ENCODE measurements around the gene KLRF2. TPM values are rescaled to one million over a fixed set of nuclear protein-coding genes. Genes with fewer than 3 reads are reported as not detected.

The KLRF2 gene
- total and polyA plus RNA-seq, 4 donors: not detected

DNA sequence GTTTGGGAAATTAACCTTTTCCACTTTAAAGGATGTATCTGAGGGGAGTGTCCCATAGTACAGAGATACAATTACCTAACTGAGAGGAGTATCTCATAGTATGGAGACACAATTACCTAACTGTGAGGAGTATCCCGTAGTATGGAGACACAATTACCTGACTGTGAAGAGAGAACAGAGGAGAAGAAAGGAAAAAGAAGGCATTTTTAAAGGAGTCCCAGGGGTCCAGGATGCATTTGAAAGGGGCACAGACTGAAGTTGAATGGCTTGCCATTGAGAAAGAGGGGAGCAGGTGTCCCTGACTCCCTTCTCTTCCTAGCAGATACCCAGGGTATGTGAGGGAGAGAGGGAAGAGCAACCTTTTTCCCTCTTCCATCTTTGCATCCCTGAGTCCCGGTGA, 17.9 kb downstream of the KLRF2 start:
- Histone ChIP-seq H3K27ac (ENCODE audit: low read depth in 1 of 2, low read length in 2 of 2) (no peak overlapping the region), H3K4me3 (ENCODE audit: low read depth in 1 of 3, low read length in 3 of 3) (no peak overlapping the region), H3K4me1 (ENCODE audit: control insufficient read depth in 4 of 4, insufficient read depth in 4 of 4, low read length in 3 of 4) (peaks cover 0 to 15% (median 6%) of the 10 kb centered on the region in 4 donors), H3K27me3 (ENCODE audit: control insufficient read depth in 4 of 4, insufficient read depth in 4 of 4, low read length in 3 of 4) (no peaks in the 10 kb centered on the region), H3K36me3 (ENCODE audit: control insufficient read depth in 4 of 4, insufficient read depth in 3 of 4, low read depth in 1 of 4, low read length in 3 of 4) (no peaks in the 10 kb centered on the region), H3K9ac (ENCODE audit: low read depth in 1 of 2, low read length in 2 of 2) (no peak overlapping the region), H3K9me3 (ENCODE audit: control insufficient read depth in 4 of 4, low read length in 3 of 4) (peaks cover 4 to 12% (median 6%) of the 10 kb centered on the region in 4 donors)
- 97% methylated on average over 2 of the region's 2 CpGs for WGBS
- DNase-seq (ENCODE audit: low spot score): no peak
- TF ChIP-seq SP1 (IDR thresholded peaks at IDR 0.05): no peak
- no peak for TF ChIP-seq YY1 (IDR thresholded peaks at IDR 0.05)
- no peak for TF ChIP-seq GABPA (IDR thresholded peaks at IDR 0.05 in 1 of 2, conservative IDR thresholded peaks at IDR 0.05 in 1 of 2)
- no peak for TF ChIP-seq FOXA1 (IDR thresholded peaks at IDR 0.05)
- no peak for TF ChIP-seq RXRA (IDR thresholded peaks at IDR 0.05)
- TF ChIP-seq HNF4G (IDR thresholded peaks at IDR 0.05): no peak
- TF ChIP-seq MAX (IDR thresholded peaks at IDR 0.05): no peak
- TF ChIP-seq, protein P1, sequence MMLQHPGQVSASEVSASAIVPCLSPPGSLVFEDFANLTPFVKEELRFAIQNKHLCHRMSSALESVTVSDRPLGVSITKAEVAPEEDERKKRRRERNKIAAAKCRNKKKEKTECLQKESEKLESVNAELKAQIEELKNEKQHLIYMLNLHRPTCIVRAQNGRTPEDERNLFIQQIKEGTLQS (IDR thresholded peaks at IDR 0.05): no peak
- no peak for TF ChIP-seq HNF4A (conservative IDR thresholded peaks at IDR 0.05)
- TF ChIP-seq, protein P2, sequence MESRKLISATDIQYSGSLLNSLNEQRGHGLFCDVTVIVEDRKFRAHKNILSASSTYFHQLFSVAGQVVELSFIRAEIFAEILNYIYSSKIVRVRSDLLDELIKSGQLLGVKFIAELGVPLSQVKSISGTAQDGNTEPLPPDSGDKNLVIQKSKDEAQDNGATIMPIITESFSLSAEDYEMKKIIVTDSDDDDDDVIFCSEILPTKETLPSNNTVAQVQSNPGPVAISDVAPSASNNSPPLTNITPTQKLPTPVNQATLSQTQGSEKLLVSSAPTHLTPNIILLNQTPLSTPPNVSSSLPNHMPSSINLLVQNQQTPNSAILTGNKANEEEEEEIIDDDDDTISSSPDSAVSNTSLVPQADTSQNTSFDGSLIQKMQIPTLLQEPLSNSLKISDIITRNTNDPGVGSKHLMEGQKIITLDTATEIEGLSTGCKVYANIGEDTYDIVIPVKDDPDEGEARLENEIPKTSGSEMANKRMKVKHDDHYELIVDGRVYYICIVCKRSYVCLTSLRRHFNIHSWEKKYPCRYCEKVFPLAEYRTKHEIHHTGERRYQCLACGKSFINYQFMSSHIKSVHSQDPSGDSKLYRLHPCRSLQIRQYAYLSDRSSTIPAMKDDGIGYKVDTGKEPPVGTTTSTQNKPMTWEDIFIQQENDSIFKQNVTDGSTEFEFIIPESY (IDR thresholded peaks at IDR 0.05): no peak
- TF ChIP-seq EGR1 (IDR thresholded peaks at IDR 0.05; ENCODE audit: low read depth in 2 of 2): no peak
- no peak for TF ChIP-seq JUND (IDR thresholded peaks at IDR 0.05)
- TF ChIP-seq RAD21 (IDR thresholded peaks at IDR 0.05): no peak
- TF ChIP-seq TAF1 (conservative IDR thresholded peaks at IDR 0.05): no peak
- TF ChIP-seq, protein P3, sequence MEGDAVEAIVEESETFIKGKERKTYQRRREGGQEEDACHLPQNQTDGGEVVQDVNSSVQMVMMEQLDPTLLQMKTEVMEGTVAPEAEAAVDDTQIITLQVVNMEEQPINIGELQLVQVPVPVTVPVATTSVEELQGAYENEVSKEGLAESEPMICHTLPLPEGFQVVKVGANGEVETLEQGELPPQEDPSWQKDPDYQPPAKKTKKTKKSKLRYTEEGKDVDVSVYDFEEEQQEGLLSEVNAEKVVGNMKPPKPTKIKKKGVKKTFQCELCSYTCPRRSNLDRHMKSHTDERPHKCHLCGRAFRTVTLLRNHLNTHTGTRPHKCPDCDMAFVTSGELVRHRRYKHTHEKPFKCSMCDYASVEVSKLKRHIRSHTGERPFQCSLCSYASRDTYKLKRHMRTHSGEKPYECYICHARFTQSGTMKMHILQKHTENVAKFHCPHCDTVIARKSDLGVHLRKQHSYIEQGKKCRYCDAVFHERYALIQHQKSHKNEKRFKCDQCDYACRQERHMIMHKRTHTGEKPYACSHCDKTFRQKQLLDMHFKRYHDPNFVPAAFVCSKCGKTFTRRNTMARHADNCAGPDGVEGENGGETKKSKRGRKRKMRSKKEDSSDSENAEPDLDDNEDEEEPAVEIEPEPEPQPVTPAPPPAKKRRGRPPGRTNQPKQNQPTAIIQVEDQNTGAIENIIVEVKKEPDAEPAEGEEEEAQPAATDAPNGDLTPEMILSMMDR (IDR thresholded peaks at IDR 0.05; ENCODE audit: low read depth, low read length, missing input control): no peak
- TF ChIP-seq FOXA2 (IDR thresholded peaks at IDR 0.05): no peak
- TF ChIP-seq, protein P4, sequence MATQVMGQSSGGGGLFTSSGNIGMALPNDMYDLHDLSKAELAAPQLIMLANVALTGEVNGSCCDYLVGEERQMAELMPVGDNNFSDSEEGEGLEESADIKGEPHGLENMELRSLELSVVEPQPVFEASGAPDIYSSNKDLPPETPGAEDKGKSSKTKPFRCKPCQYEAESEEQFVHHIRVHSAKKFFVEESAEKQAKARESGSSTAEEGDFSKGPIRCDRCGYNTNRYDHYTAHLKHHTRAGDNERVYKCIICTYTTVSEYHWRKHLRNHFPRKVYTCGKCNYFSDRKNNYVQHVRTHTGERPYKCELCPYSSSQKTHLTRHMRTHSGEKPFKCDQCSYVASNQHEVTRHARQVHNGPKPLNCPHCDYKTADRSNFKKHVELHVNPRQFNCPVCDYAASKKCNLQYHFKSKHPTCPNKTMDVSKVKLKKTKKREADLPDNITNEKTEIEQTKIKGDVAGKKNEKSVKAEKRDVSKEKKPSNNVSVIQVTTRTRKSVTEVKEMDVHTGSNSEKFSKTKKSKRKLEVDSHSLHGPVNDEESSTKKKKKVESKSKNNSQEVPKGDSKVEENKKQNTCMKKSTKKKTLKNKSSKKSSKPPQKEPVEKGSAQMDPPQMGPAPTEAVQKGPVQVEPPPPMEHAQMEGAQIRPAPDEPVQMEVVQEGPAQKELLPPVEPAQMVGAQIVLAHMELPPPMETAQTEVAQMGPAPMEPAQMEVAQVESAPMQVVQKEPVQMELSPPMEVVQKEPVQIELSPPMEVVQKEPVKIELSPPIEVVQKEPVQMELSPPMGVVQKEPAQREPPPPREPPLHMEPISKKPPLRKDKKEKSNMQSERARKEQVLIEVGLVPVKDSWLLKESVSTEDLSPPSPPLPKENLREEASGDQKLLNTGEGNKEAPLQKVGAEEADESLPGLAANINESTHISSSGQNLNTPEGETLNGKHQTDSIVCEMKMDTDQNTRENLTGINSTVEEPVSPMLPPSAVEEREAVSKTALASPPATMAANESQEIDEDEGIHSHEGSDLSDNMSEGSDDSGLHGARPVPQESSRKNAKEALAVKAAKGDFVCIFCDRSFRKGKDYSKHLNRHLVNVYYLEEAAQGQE (IDR thresholded peaks at IDR 0.05): no peak
